ENCODE data around the gene HSPH1. TPM values are rescaled to one million over a fixed set of nuclear protein-coding genes. Genes with fewer than 3 reads are reported as not detected.

The HSPH1 gene
- total and polyA plus RNA-seq, 2 of the 13 experiments (the other 11 are each of a cell fraction or from before 2014, with no cell fraction given): 13.0 to 62.9 TPM

DNA sequence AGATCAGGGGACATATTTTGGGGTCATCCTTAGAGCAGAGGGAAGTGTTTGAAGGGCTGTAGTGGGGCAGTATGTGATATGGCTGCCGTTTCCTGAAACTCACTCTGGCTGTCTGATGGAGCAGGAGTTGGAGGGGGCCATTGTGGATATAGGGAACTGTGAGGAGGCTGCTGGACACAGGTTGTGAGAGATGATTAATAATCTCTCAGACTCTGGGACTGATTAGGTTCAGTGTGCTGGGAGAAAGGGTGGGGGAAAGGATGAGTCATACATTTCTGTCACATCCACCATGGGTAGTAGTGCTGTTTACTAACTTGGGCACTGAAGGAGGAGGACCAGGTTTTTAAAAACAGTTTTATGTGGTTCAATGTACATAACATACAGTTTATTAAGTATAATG lies 42.9 kb upstream of the HSPH1 start:
- H4K20me1 ChIP-seq (ENCODE audit: insufficient read depth, low read length): no peaks in the 10 kb centered on the region
- POLR2A ChIA-PET: no interaction called here
- intact Hi-C loops (cut with micrococcal nuclease; ENCODE audit: unreplicated experiment): no loop called here
- no TSS peak for BruUV-seq (replicated peaks)
- no peak overlapping the region for H3K4me3 ChIP-seq (replicated peaks in 1 of 3; ENCODE audit: insufficient read depth in 1 of 3, low read depth in 2 of 3, low read length in 3 of 3)
- no peak overlapping the region for H3K9ac ChIP-seq (ENCODE audit: insufficient read depth, low read depth, low read length)
- no peaks in the 10 kb centered on the region for H3K79me2 ChIP-seq (ENCODE audit: insufficient read depth, low read length)
- H3K4me1 ChIP-seq (ENCODE audit: insufficient read depth, low read length): peaks cover 34% of the 10 kb centered on the region
- 67% methylated on average over 1 of the region's 1 CpG for WGBS (ENCODE audit: low lambda C conversion rate)
- ATAC-seq (no peak), DNase-seq (ENCODE audit: low spot score) (peak; percentile 34), FAIRE-seq (no peak)
- H3K9me3 ChIP-seq (ENCODE audit: low read length): no peaks in the 10 kb centered on the region
- no peak overlapping the region for H3K27ac ChIP-seq (ENCODE audit: extremely low read length, insufficient read depth, low read length)
- H2AFZ ChIP-seq (ENCODE audit: low read length): no peak overlapping the region
- CTCF ChIA-PET (ENCODE audit: low intra/inter-chr PET ratio, low total read pairs): no interaction called here
- H3K4me2 ChIP-seq (ENCODE audit: low read depth, low read length): no peak overlapping the region
- H3K27me3 ChIP-seq (ENCODE audit: control insufficient read depth in 1 of 2, insufficient read depth in 2 of 2, low read length in 2 of 2): no peaks in the 10 kb centered on the region; a peak in 1 of 5 replicates
- in situ Hi-C loops (cut with HindIII; ENCODE audit: extremely low pct_ligation_motif_present, low pct_unique_long_range_greater_than_20kb): loop anchor here (5.0 kb wide), 1 partner anchor 42 kb away; the partner anchor contains the start of gene HSPH1
- no peaks in the 10 kb centered on the region for H3K36me3 ChIP-seq (replicated peaks in 1 of 2; ENCODE audit: control insufficient read depth in 1 of 2, insufficient read depth in 2 of 2, low read length in 2 of 2)
- TF ChIP-seq FOSL2 (CRISPR knock-in tag; IDR thresholded peaks at IDR 0.05): peak; percentile 74
- TF ChIP-seq ZBTB20 (CRISPR knock-in tag; IDR thresholded peaks at IDR 0.05; ENCODE audit: borderline replicate concordance, low read depth): no peak

DNA sequence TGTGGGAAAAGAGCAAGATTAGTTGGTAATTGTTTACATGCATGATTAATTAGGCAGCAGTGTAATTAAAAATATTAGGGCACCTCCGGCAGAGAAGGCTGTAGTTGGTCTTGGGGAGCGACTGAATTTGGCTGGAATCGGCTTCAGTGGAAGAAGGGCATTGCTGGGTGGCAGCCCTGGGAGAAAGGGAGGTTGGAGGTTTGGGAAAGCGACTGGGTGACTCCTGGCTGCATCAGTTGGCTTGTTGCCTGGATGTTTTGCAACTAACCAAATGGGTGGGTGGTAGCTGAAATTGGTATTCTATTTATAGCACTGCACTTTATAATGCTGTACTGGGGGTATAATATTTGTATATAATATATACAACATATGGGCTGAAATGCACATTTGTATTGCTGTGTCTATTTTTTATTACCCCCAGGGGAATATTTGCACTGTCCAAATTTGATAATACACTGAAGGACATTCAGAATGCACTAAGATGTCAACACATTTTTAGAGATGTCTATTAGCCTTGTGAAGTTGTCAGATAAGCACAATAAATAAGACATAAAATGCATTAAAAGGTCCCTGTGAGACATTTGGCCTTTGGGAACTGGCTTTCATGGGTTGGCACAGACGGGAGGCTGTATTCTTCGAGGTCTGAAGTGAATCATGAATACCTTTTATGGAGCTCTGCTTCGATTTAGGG lies 39.8 kb upstream of the HSPH1 start:
- 49% methylated on average over 7 of the region's 7 CpGs for WGBS (ENCODE audit: low lambda C conversion rate)
- intact Hi-C loops (cut with micrococcal nuclease; ENCODE audit: unreplicated experiment) (loop anchor here (2.0 kb wide), 1 partner anchor 41 kb away; the partner anchor contains the start of gene HSPH1), in situ Hi-C loops (cut with HindIII; ENCODE audit: extremely low pct_ligation_motif_present, low pct_unique_long_range_greater_than_20kb) (loop anchor here (5.0 kb wide), 1 partner anchor 39 kb away; the partner anchor contains the start of gene HSPH1)
- Histone ChIP-seq H3K9me3 (ENCODE audit: low read length) (no peaks in the 10 kb centered on the region), H4K20me1 (ENCODE audit: insufficient read depth, low read length) (no peaks in the 10 kb centered on the region), H3K4me3 (replicated peaks in 1 of 3; ENCODE audit: insufficient read depth in 1 of 3, low read depth in 2 of 3, low read length in 3 of 3) (peak overlapping the region; percentile 71 to 81 (median 80)), H3K4me2 (ENCODE audit: low read depth, low read length) (peak overlapping the region; percentile 87), H3K27ac (ENCODE audit: extremely low read length, insufficient read depth, low read length) (no peak overlapping the region), H3K4me1 (ENCODE audit: insufficient read depth, low read length) (peaks cover 38% of the 10 kb centered on the region), H3K9ac (ENCODE audit: insufficient read depth, low read depth, low read length) (peak overlapping the region; percentile 77; the same call in 1 of the 2 replicates), H3K36me3 (replicated peaks in 1 of 2; ENCODE audit: control insufficient read depth in 1 of 2, insufficient read depth in 2 of 2, low read length in 2 of 2) (no peaks in the 10 kb centered on the region), H2AFZ (ENCODE audit: low read length) (no peak overlapping the region), H3K79me2 (ENCODE audit: insufficient read depth, low read length) (no peaks in the 10 kb centered on the region), H3K27me3 (ENCODE audit: control insufficient read depth in 1 of 2, insufficient read depth in 2 of 2, low read length in 2 of 2) (peaks cover 0 to 11% of the 10 kb centered on the region in 2 experiments; a peak in 3 of 5 replicates)
- no peak for ATAC-seq
- CTCF ChIA-PET (ENCODE audit: low intra/inter-chr PET ratio, low total read pairs): no interaction called here
- TSS peak; percentile 65 for BruUV-seq (replicated peaks)
- TF ChIP-seq, protein P1, sequence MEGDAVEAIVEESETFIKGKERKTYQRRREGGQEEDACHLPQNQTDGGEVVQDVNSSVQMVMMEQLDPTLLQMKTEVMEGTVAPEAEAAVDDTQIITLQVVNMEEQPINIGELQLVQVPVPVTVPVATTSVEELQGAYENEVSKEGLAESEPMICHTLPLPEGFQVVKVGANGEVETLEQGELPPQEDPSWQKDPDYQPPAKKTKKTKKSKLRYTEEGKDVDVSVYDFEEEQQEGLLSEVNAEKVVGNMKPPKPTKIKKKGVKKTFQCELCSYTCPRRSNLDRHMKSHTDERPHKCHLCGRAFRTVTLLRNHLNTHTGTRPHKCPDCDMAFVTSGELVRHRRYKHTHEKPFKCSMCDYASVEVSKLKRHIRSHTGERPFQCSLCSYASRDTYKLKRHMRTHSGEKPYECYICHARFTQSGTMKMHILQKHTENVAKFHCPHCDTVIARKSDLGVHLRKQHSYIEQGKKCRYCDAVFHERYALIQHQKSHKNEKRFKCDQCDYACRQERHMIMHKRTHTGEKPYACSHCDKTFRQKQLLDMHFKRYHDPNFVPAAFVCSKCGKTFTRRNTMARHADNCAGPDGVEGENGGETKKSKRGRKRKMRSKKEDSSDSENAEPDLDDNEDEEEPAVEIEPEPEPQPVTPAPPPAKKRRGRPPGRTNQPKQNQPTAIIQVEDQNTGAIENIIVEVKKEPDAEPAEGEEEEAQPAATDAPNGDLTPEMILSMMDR (CRISPR knock-in tag; IDR thresholded peaks at IDR 0.05): no peak
- TF ChIP-seq ZNF205 (CRISPR knock-in tag; IDR thresholded peaks at IDR 0.05) (no peak), ZNF878 (CRISPR knock-in tag; IDR thresholded peaks at IDR 0.05) (no peak), ZNF296 (CRISPR knock-in tag; conservative IDR thresholded peaks at IDR 0.05) (no peak), KLF11 (CRISPR knock-in tag; IDR thresholded peaks at IDR 0.05) (no peak), ZFX (CRISPR knock-in tag; IDR thresholded peaks at IDR 0.05; ENCODE audit: low read depth) (no peak), SIX1 (CRISPR knock-in tag; IDR thresholded peaks at IDR 0.05; ENCODE audit: borderline replicate concordance) (no peak), ZNF768 (CRISPR knock-in tag; IDR thresholded peaks at IDR 0.05) (no peak), ZNF83 (CRISPR knock-in tag; IDR thresholded peaks at IDR 0.05; ENCODE audit: borderline replicate concordance) (no peak), ZBTB20 (CRISPR knock-in tag; IDR thresholded peaks at IDR 0.05; ENCODE audit: borderline replicate concordance, low read depth) (no peak), MTERF4 (CRISPR knock-in tag; IDR thresholded peaks at IDR 0.05) (no peak)
- TF ChIP-seq, protein P2, sequence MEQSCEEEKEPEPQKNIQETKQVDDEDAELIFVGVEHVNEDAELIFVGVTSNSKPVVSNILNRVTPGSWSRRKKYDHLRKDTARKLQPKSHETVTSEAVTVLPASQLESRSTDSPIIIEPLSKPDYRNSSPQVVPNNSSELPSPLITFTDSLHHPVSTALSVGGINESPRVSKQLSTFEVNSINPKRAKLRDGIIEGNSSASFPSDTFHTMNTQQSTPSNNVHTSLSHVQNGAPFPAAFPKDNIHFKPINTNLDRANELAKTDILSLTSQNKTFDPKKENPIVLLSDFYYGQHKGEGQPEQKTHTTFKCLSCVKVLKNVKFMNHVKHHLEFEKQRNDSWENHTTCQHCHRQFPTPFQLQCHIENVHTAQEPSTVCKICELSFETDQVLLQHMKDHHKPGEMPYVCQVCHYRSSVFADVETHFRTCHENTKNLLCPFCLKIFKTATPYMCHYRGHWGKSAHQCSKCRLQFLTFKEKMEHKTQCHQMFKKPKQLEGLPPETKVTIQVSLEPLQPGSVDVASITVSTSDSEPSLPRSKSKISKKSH (CRISPR knock-in tag; IDR thresholded peaks at IDR 0.05; ENCODE audit: borderline replicate concordance): no peak
- no peak for DNase-seq (ENCODE audit: low spot score)
- POLR2A ChIA-PET: no interaction called here
- no peak for FAIRE-seq

All from HepG2 (cell line).